Parathyroid adenoma (tissue), 2 donors: ENCODE measurements around the gene CCDC69.

Experiments used
- H2AFZ ChIP-seq: fragments of 300-600 bp; sonication (generic); one replicate; pipeline ENCODE4 v1.7.0; 2017; ENCODE audit warnings: antibody characterized with exemption, mild to moderate bottlenecking
- H3K27ac ChIP-seq: fragments of 300-600 bp; sonication (generic); one replicate; pipeline ENCODE4 v1.7.0; 2017
- H3K27me3 ChIP-seq: fragments of 300-600 bp; sonication (generic); one replicate; pipeline ENCODE4 v1.7.0; 2017; ENCODE audit warnings: low read length; ENCODE audit not compliant: control insufficient read depth, insufficient read depth
- H3K36me3 ChIP-seq: fragments of 300-600 bp; sonication (generic); one replicate; pipeline ENCODE4 v1.7.0; 2017; ENCODE audit warnings: low read length; ENCODE audit not compliant: control insufficient read depth, insufficient read depth
- H3K4me1 ChIP-seq: fragments of 300-600 bp; sonication (generic); one replicate; pipeline ENCODE4 v1.7.0; 2017; ENCODE audit warnings: control low read depth
- H3K4me2 ChIP-seq: fragments of 300-600 bp; sonication (generic); one replicate; pipeline ENCODE4 v1.7.0; 2017; ENCODE audit warnings: low read length
- H3K4me3 ChIP-seq: fragments of 300-600 bp; sonication (generic); one replicate; pipeline ENCODE4 v1.7.0; 2017; ENCODE audit warnings: low read depth, low read length
- H3K79me2 ChIP-seq: fragments of 300-600 bp; sonication (generic); one replicate; pipeline ENCODE4 v1.7.0; 2017; ENCODE audit warnings: control low read depth
- H3K9ac ChIP-seq: fragments of 300-600 bp; sonication (generic); one replicate; pipeline ENCODE4 v1.7.0; 2017; ENCODE audit warnings: mild to moderate bottlenecking
- H3K9me3 ChIP-seq: fragments of 300-600 bp; sonication (generic); one replicate; pipeline ENCODE4 v1.7.0; 2017; ENCODE audit warnings: low read length; ENCODE audit not compliant: control insufficient read depth
- TF ChIP-seq, protein P1 (sequence below): fragments of 300-600 bp; sonication (generic); IDR thresholded peaks from one replicate; pipeline ENCODE4 v1.7.0; 2017; ENCODE audit warnings: antibody characterized with exemption, mild to moderate bottlenecking
- donor health status: primary hyperparathyroidism.

The CCDC69 gene

DNA sequence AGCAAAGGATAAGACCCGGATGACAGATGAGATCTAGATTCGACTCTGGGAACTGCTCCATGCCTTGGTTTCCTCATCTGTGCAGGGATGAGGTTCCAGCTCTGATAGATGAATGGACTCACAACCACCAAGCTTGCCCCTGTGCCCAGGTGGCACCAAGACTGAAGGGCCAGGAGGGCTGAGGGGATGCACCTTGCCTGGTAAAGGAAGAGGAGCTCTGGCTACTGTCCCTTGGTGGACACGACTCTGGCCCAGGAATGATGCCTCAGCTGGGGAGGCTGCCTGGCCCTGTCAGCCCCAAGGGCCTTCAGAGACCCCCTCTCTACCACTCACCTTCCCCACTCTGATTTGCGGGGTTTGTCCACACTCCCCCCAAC lies 41.4 kb downstream of the CCDC69 start:
- Histone ChIP-seq H2AFZ (no peak overlapping the region), H3K4me1 (no peaks in the 10 kb centered on the region), H3K27me3 (no peaks in the 10 kb centered on the region), H3K79me2 (no peaks in the 10 kb centered on the region), H3K9me3 (no peaks in the 10 kb centered on the region), H3K27ac (no peak overlapping the region), H3K9ac (no peak overlapping the region), H3K4me3 (no peak overlapping the region), H3K36me3 (no peaks in the 10 kb centered on the region), H3K4me2 (no peak overlapping the region)
- TF ChIP-seq, protein P1, sequence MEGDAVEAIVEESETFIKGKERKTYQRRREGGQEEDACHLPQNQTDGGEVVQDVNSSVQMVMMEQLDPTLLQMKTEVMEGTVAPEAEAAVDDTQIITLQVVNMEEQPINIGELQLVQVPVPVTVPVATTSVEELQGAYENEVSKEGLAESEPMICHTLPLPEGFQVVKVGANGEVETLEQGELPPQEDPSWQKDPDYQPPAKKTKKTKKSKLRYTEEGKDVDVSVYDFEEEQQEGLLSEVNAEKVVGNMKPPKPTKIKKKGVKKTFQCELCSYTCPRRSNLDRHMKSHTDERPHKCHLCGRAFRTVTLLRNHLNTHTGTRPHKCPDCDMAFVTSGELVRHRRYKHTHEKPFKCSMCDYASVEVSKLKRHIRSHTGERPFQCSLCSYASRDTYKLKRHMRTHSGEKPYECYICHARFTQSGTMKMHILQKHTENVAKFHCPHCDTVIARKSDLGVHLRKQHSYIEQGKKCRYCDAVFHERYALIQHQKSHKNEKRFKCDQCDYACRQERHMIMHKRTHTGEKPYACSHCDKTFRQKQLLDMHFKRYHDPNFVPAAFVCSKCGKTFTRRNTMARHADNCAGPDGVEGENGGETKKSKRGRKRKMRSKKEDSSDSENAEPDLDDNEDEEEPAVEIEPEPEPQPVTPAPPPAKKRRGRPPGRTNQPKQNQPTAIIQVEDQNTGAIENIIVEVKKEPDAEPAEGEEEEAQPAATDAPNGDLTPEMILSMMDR: no peak

DNA sequence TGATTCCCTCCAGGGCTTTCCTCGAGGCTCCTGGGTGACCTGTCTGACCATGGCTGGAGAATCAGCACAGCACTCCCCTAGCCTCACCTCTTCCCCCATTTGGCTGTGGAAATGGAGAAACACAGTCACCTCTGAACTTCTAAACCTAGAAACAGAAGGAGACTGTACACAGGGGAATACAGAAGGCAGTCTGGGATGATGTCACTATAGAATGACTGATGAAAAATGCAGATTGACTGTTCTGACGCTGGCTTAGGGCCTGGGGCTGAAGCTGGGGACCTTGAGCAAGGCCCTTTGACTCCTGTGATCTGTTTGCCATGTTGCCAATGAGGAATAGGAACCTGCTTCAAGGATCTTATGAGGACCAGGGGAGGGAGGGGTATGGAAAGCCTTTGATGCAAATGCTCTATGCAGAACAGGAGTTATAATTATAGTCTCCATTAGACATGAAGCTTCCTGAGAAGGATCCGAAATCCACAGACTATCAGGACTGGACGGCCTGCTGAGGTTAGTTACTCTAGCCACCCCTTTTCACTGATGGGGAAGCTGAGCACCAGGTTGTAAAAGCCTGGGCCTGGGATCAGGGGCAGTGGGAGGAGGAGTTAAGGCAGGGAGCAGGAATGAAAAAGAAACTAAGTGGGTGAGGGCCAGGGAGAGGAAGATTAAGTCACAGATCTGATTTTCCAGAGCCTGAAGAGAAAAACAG lies 41.9 kb downstream of the CCDC69 start:
- H3K27ac ChIP-seq: no peak overlapping the region
- TF ChIP-seq, protein P1: no peak
- no peaks in the 10 kb centered on the region for H3K4me1 ChIP-seq
- H3K36me3 ChIP-seq: no peaks in the 10 kb centered on the region
- H3K9me3 ChIP-seq: no peaks in the 10 kb centered on the region
- no peak overlapping the region for H2AFZ ChIP-seq
- no peak overlapping the region for H3K4me3 ChIP-seq
- no peaks in the 10 kb centered on the region for H3K27me3 ChIP-seq
- no peaks in the 10 kb centered on the region for H3K79me2 ChIP-seq
- no peak overlapping the region for H3K9ac ChIP-seq
- H3K4me2 ChIP-seq: no peak overlapping the region

DNA sequence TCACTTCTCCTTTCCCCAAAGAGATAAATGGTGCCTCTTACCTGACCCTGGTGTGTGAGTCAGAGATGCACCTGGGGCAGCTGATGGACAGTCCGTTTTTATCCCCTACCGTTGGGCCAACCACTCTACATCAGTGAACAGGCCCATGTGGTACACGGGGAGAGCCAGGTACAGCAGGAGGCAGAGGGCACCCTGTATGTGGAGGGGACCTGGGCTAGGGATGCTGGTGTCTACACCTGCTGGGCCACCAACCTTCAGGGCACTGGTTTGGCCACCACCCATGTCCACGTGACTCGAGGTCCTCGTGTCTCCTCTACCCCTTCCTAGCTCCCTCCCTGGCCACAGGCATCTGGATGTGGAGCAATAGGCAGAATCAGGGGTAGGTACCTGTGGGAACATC lies 43.6 kb downstream of the CCDC69 start:
- no peak overlapping the region for H3K4me2 ChIP-seq
- H3K9ac ChIP-seq: no peak overlapping the region
- no peaks in the 10 kb centered on the region for H3K27me3 ChIP-seq
- no peak overlapping the region for H3K27ac ChIP-seq
- H3K79me2 ChIP-seq: no peaks in the 10 kb centered on the region
- H3K4me3 ChIP-seq: no peak overlapping the region
- no peaks in the 10 kb centered on the region for H3K4me1 ChIP-seq
- no peaks in the 10 kb centered on the region for H3K36me3 ChIP-seq
- TF ChIP-seq, protein P1: no peak
- H3K9me3 ChIP-seq: no peaks in the 10 kb centered on the region
- H2AFZ ChIP-seq: no peak overlapping the region

DNA sequence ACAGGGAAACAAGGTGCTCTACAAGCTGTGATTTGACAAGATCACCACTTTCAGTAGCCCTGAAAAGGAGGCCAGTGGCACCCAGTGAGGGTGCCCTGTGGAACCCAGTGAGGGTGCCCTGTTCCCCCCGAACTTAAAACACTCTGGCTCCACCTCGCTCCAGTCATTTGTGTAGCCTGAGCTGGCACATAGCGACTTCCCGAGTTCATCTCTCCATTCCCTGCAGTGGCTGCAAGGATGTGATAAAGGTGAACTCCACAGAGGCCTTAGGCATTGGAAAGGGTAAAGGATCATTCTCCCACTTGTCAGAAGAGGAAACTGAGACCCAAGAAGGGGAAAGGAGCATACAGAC lies 44.4 kb downstream of the CCDC69 start:
- H3K36me3 ChIP-seq: no peaks in the 10 kb centered on the region

More for the DNA sequence above, 44.4 kb downstream of the CCDC69 start:
- Histone ChIP-seq H3K4me1 (peaks cover 2% of the 10 kb centered on the region), H3K27me3 (no peaks in the 10 kb centered on the region), H2AFZ (no peak overlapping the region), H3K79me2 (no peaks in the 10 kb centered on the region), H3K9me3 (no peaks in the 10 kb centered on the region), H3K4me2 (no peak overlapping the region), H3K9ac (no peak overlapping the region), H3K4me3 (no peak overlapping the region), H3K27ac (no peak overlapping the region)
- TF ChIP-seq, protein P1: no peak
